OCI-LY7 (cell line): ENCODE data around the gene PRDM12. TPM values are rescaled to one million over a fixed set of nuclear protein-coding genes. Genes with fewer than 3 reads are reported as not detected.

Source experiments
- BruUV-seq: library from RNA; stranded (reverse); fragments of 400-500 nt; replicated peaks from 2 replicates; lab custom pipeline; 2021; lab: Mats Ljungman, UMichigan
- CTCF ChIA-PET: fragments of 300-600 bp; sonication (Branson Sonifier 250); formaldehyde crosslinking; loops from one replicate; lab custom pipeline; 2022; ENCODE audit warnings: antibody characterized with exemption; ENCODE audit not compliant: unreplicated experiment; lab: Charles Lee
- POLR2A ChIA-PET: fragments of 300-600 bp; sonication (Branson Sonifier 250); formaldehyde crosslinking; loops from one replicate; lab custom pipeline; 2022; ENCODE audit warnings: antibody characterized with exemption; lab: Charles Lee
- DNase-seq: peaks from one replicate; pipeline ENCODE4 v3.0.0-alpha.2; 2015; ENCODE audit warnings: low spot score
- H2AFZ ChIP-seq: fragments of 200-600 bp; sonication (generic), shearing (Covaris generic); 2 replicates; pipeline ENCODE4 v1.6.1; 2014; ENCODE audit warnings: mild to moderate bottlenecking, antibody characterized with exemption, low read length, moderate library complexity
- H3K27ac ChIP-seq: fragments of 200-600 bp; sonication (generic); 2 replicates; pipeline ENCODE4 v1.5.1; 2014; ENCODE audit warnings: mixed run types, low read depth, mild to moderate bottlenecking, moderate library complexity, low read length, inconsistent platforms; ENCODE audit not compliant: poor library complexity, severe bottlenecking
- H3K36me3 ChIP-seq: fragments of 200-600 bp; sonication (generic); 2 replicates; pipeline ENCODE4 v1.6.1; 2014; ENCODE audit warnings: mild to moderate bottlenecking, antibody characterized with exemption, low read length, moderate library complexity, mixed read lengths; ENCODE audit not compliant: insufficient read depth
- H3K4me1 ChIP-seq: fragments of 200-600 bp; sonication (generic); 2 replicates; pipeline ENCODE4 v1.5.1; 2014; ENCODE audit warnings: mild to moderate bottlenecking, low read length; ENCODE audit not compliant: insufficient read depth, poor library complexity, severe bottlenecking
- H3K4me2 ChIP-seq: fragments of 200-600 bp; sonication (generic); 2 replicates; pipeline ENCODE4 v1.6.1; 2014; ENCODE audit warnings: mild to moderate bottlenecking, low read length
- H3K4me3 ChIP-seq: fragments of 200-600 bp; sonication (generic); 2 replicates; pipeline ENCODE4 v1.5.1; 2014; ENCODE audit warnings: mild to moderate bottlenecking, low read depth, low read length; ENCODE audit not compliant: poor library complexity, severe bottlenecking
- H3K79me2 ChIP-seq: fragments of 200-600 bp; sonication (generic); 2 replicates; pipeline ENCODE4 v1.6.1; 2016; ENCODE audit warnings: low read depth, mild to moderate bottlenecking, low read length, moderate library complexity, mixed read lengths; ENCODE audit not compliant: insufficient read depth
- H3K9me2 ChIP-seq: fragments of 200-600 bp; sonication (generic); 2 replicates; pipeline ENCODE4 v1.6.1; 2016; ENCODE audit warnings: mild to moderate bottlenecking, low read length, mixed read lengths; ENCODE audit not compliant: insufficient read depth
- H3K9me3 ChIP-seq: fragments of 200-600 bp; sonication (generic); 2 replicates; pipeline ENCODE4 v1.6.1; 2014; ENCODE audit warnings: mild to moderate bottlenecking, mixed run types, low read length, mixed read lengths
- H4K20me1 ChIP-seq: fragments of 200-600 bp; sonication (generic); 2 replicates; pipeline ENCODE4 v1.6.1; 2014; ENCODE audit warnings: mild to moderate bottlenecking, antibody characterized with exemption, low read length, moderate library complexity, mixed read lengths; ENCODE audit not compliant: insufficient read depth
- EZH2phosphoT487 ChIP-seq: fragments of 200-600 bp; sonication (generic); IDR thresholded peaks from 2 replicates; pipeline ENCODE4 v1.6.1; 2018; ENCODE audit warnings: low read depth, borderline replicate concordance, mild to moderate bottlenecking, mixed run types, antibody characterized with exemption, low read length, moderate library complexity, mixed read lengths
- intact Hi-C: fragments of 100-400 bp; cut with micrococcal nuclease; formaldehyde crosslinking; loops from one replicate; pipeline ENCODE4 v1.10.0; 2022; ENCODE audit not compliant: unreplicated experiment
- total RNA-seq, 2 experiments: library from RNA; depleted of rRNA in 1 of 2; stranded (reverse); fragments of >200 nt in 1 of 2; shearing (Covaris generic) in 1 of 2; gene quantifications; 2 replicates each; pipeline ENCODE4 v1.2.3, GENCODE V29; 2014 to 2022
- TF ChIP-seq, protein P1 (sequence below): fragments of 200-600 bp; sonication (generic); conservative IDR thresholded peaks from 2 replicates; pipeline ENCODE4 v1.5.1; 2014; ENCODE audit warnings: mild to moderate bottlenecking, antibody characterized with exemption, low read length, moderate library complexity, mixed read lengths

Gene PRDM12
- total RNA-seq, 2 experiments from 2014 or later = 0.06 TPM; not detected in 1

DNA sequence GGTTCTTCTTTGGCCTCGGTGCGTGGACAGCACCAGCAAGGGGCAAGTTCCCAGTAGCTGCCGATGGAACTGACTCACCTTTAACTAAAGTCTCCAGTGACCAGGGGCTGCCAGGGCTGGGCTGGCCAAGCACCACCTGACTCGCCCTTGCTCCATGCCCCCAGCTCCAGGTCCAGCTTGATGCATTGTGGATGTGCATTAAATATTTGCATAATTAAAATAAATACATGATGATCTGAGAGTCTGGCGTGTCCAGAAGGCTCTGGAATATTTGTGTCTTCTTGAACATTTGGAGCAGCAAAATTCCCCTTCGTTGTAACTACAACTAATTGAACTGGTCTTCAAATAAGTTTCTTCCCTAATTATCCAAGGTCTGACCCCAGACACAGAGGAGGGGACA is 9.5 kb upstream of the PRDM12 start:
- Histone ChIP-seq H4K20me1 (no peaks in the 10 kb centered on the region; the same call in 1 of the 2 replicates), H3K9me3 (no peaks in the 10 kb centered on the region), H3K79me2 (no peaks in the 10 kb centered on the region), H3K9me2 (no peaks in the 10 kb centered on the region), H3K4me2 (no peak overlapping the region), H2AFZ (no peak overlapping the region), H3K36me3 (no peaks in the 10 kb centered on the region), H3K27ac (no peak overlapping the region), H3K4me3 (no peak overlapping the region), H3K4me1 (no peaks in the 10 kb centered on the region)
- DNase-seq = no peak
- TF ChIP-seq, protein P1, sequence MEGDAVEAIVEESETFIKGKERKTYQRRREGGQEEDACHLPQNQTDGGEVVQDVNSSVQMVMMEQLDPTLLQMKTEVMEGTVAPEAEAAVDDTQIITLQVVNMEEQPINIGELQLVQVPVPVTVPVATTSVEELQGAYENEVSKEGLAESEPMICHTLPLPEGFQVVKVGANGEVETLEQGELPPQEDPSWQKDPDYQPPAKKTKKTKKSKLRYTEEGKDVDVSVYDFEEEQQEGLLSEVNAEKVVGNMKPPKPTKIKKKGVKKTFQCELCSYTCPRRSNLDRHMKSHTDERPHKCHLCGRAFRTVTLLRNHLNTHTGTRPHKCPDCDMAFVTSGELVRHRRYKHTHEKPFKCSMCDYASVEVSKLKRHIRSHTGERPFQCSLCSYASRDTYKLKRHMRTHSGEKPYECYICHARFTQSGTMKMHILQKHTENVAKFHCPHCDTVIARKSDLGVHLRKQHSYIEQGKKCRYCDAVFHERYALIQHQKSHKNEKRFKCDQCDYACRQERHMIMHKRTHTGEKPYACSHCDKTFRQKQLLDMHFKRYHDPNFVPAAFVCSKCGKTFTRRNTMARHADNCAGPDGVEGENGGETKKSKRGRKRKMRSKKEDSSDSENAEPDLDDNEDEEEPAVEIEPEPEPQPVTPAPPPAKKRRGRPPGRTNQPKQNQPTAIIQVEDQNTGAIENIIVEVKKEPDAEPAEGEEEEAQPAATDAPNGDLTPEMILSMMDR = no peak
- no peak for TF ChIP-seq EZH2phosphoT487
- ChIA-PET POLR2A (interaction anchor here (0.7 kb wide), 1 partner anchor 153 kb away, joined by 3 read pairs; no protein-coding TSS in a partner anchor), CTCF (no interaction called here)
- no TSS peak for BruUV-seq
- intact Hi-C loops = no loop called here

DNA sequence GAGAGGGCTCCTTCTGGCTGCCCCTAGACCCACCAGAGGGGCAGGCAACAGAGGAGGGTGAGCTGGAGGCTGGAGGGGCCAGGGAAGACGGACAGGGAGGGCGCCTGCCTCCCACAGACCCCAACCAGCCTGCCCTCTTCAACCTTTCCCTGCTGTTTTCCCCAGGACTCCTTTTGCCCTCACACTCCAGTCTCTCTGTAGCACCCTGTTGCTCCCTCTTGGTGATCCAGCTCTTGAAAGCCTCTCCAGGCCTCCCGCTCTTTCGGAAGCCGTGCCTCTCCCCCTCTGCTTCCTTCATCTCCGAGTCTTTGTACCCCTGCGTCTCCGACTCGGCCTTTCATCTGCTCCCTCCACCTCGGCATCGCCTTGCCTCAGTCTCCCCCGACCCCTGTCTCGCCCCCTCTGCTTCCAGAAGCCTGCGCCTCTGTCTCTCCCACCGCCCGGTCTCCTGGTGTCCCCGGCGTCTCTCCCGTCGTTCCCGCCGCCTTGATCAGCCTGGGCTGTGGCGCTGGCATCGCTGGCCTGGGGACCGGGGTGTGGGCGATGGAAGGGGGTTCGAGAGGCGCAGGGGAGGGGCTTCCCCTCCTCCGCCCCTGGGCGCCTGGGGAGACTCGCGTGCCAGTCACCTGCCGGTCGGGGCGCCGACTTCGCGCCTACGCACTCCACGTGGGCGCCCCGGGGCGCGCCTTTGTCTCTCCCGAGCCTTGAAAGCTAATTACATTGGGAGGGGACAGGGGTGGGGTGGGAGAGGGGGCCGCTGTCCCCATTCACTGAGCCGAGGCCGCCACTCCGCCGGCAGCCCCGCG is 5.3 kb upstream of the PRDM12 start:
- Histone ChIP-seq H3K27ac (no peak overlapping the region), H3K9me3 (no peaks in the 10 kb centered on the region), H3K4me3 (no peak overlapping the region), H3K9me2 (no peaks in the 10 kb centered on the region), H3K36me3 (no peaks in the 10 kb centered on the region), H4K20me1 (no peaks in the 10 kb centered on the region; the same call in 1 of the 2 replicates), H3K4me2 (no peak overlapping the region), H3K79me2 (no peaks in the 10 kb centered on the region), H2AFZ (no peak overlapping the region), H3K4me1 (no peaks in the 10 kb centered on the region)
- no peak for DNase-seq
- intact Hi-C loops = no loop called here
- BruUV-seq = no TSS peak
- ChIA-PET CTCF (no interaction called here), POLR2A (no interaction called here)
- TF ChIP-seq, protein P1 = no peak
- TF ChIP-seq EZH2phosphoT487 = no peak

DNA sequence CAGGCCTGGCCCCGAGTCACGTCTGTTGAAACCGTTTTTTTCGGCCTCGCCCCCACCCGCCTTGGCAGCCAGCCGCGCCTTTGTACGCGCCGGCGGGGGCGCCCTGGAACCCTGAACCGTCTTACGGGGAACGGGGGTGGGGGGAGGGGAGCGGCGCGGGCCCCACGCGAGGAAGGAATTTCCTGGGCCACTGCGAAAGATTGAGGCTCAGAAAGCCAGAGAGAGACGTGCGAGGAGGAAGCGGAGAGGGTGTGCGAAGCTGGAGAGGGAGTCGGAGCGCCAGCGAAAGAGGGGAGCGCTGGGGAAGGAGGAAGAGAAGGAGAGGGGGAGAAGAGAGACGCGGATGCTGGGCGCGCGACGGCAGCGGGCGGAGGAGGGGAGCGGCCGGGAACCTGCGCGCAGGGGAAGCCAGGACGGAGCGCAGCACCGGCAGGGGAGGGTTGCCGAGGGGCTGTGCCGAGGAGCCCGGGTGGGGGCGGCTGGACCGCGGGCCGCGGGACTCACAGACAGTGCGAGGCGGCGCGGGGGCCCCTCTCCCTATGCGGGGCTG is 4.6 kb upstream of the PRDM12 start:
- Histone ChIP-seq H3K79me2 (no peaks in the 10 kb centered on the region), H4K20me1 (no peaks in the 10 kb centered on the region; the same call in 1 of the 2 replicates), H3K27ac (no peak overlapping the region), H3K9me2 (no peaks in the 10 kb centered on the region), H3K4me1 (no peaks in the 10 kb centered on the region), H3K36me3 (no peaks in the 10 kb centered on the region), H3K4me3 (no peak overlapping the region), H2AFZ (no peak overlapping the region), H3K4me2 (no peak overlapping the region), H3K9me3 (no peaks in the 10 kb centered on the region)
- no TSS peak for BruUV-seq
- DNase-seq = no peak
- TF ChIP-seq, protein P1 = no peak
- no peak for TF ChIP-seq EZH2phosphoT487
- intact Hi-C loops = no loop called here
- POLR2A ChIA-PET = no interaction called here
- CTCF ChIA-PET = no interaction called here
